Measurements from ENCODE around the gene OSBPL6. TPM values are rescaled to one million over a fixed set of nuclear protein-coding genes. Genes with fewer than 3 reads are reported as not detected.

Gene OSBPL6
- total and polyA plus RNA-seq, 4 donors = 1.3 to 3.3 (median 2.2) TPM

GRCh38 chr2:178199334-178199733 lies 5.0 kb downstream of the OSBPL6 start:
- H3K4me1 ChIP-seq (ENCODE audit: control insufficient read depth in 4 of 4, insufficient read depth in 4 of 4, low read length in 3 of 4) = peaks cover 0 to 10% (median 5%) of the 10 kb centered on the region in 4 donors
- no peak for TF ChIP-seq FOXA1 (IDR thresholded peaks at IDR 0.05)
- WGBS = 89% methylated on average over 1 of the region's 1 CpG
- H3K4me3 ChIP-seq (ENCODE audit: low read depth in 1 of 3, low read length in 3 of 3) = no peak overlapping the region
- H3K27ac ChIP-seq (ENCODE audit: low read depth in 1 of 2, low read length in 2 of 2) = no peak overlapping the region
- H3K36me3 ChIP-seq (ENCODE audit: control insufficient read depth in 4 of 4, insufficient read depth in 3 of 4, low read depth in 1 of 4, low read length in 3 of 4) = no peaks in the 10 kb centered on the region
- no peak for DNase-seq (ENCODE audit: low spot score)
- no peak overlapping the region for H3K9ac ChIP-seq (ENCODE audit: low read depth in 1 of 2, low read length in 2 of 2)
- H3K9me3 ChIP-seq (ENCODE audit: control insufficient read depth in 4 of 4, low read length in 3 of 4) = no peaks in the 10 kb centered on the region
- H3K27me3 ChIP-seq (ENCODE audit: control insufficient read depth in 4 of 4, insufficient read depth in 4 of 4, low read length in 3 of 4) = no peaks in the 10 kb centered on the region

GRCh38 chr2:178200331-178200730 lies 6.0 kb downstream of the OSBPL6 start:
- Histone ChIP-seq H3K36me3 (ENCODE audit: control insufficient read depth in 4 of 4, insufficient read depth in 3 of 4, low read depth in 1 of 4, low read length in 3 of 4) (no peaks in the 10 kb centered on the region), H3K27ac (ENCODE audit: low read depth in 1 of 2, low read length in 2 of 2) (no peak overlapping the region), H3K9me3 (ENCODE audit: control insufficient read depth in 4 of 4, low read length in 3 of 4) (no peaks in the 10 kb centered on the region), H3K27me3 (ENCODE audit: control insufficient read depth in 4 of 4, insufficient read depth in 4 of 4, low read length in 3 of 4) (no peaks in the 10 kb centered on the region), H3K9ac (ENCODE audit: low read depth in 1 of 2, low read length in 2 of 2) (no peak overlapping the region), H3K4me1 (ENCODE audit: control insufficient read depth in 4 of 4, insufficient read depth in 4 of 4, low read length in 3 of 4) (peaks cover 0 to 5% (median 4%) of the 10 kb centered on the region in 4 donors), H3K4me3 (ENCODE audit: low read depth in 1 of 3, low read length in 3 of 3) (no peak overlapping the region)
- TF ChIP-seq FOXA2 (IDR thresholded peaks at IDR 0.05) (no peak), HNF4A (conservative IDR thresholded peaks at IDR 0.05) (no peak), EGR1 (IDR thresholded peaks at IDR 0.05; ENCODE audit: low read depth in 2 of 2) (no peak), YY1 (IDR thresholded peaks at IDR 0.05) (no peak), NR2F2 (IDR thresholded peaks at IDR 0.05) (no peak)
- TF ChIP-seq, protein P1, sequence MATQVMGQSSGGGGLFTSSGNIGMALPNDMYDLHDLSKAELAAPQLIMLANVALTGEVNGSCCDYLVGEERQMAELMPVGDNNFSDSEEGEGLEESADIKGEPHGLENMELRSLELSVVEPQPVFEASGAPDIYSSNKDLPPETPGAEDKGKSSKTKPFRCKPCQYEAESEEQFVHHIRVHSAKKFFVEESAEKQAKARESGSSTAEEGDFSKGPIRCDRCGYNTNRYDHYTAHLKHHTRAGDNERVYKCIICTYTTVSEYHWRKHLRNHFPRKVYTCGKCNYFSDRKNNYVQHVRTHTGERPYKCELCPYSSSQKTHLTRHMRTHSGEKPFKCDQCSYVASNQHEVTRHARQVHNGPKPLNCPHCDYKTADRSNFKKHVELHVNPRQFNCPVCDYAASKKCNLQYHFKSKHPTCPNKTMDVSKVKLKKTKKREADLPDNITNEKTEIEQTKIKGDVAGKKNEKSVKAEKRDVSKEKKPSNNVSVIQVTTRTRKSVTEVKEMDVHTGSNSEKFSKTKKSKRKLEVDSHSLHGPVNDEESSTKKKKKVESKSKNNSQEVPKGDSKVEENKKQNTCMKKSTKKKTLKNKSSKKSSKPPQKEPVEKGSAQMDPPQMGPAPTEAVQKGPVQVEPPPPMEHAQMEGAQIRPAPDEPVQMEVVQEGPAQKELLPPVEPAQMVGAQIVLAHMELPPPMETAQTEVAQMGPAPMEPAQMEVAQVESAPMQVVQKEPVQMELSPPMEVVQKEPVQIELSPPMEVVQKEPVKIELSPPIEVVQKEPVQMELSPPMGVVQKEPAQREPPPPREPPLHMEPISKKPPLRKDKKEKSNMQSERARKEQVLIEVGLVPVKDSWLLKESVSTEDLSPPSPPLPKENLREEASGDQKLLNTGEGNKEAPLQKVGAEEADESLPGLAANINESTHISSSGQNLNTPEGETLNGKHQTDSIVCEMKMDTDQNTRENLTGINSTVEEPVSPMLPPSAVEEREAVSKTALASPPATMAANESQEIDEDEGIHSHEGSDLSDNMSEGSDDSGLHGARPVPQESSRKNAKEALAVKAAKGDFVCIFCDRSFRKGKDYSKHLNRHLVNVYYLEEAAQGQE (IDR thresholded peaks at IDR 0.05) = no peak
- DNase-seq (ENCODE audit: low spot score) = no peak
- 61% methylated on average over 1 of the region's 1 CpG for WGBS

- no peaks in the 10 kb centered on the region for H3K4me1 ChIP-seq (ENCODE audit: control insufficient read depth in 4 of 4, insufficient read depth in 4 of 4, low read length in 3 of 4)
- no peak overlapping the region for H3K9ac ChIP-seq (ENCODE audit: low read depth in 1 of 2, low read length in 2 of 2)
- H3K36me3 ChIP-seq (ENCODE audit: control insufficient read depth in 4 of 4, insufficient read depth in 3 of 4, low read depth in 1 of 4, low read length in 3 of 4) = no peaks in the 10 kb centered on the region
- no peak overlapping the region for H3K27ac ChIP-seq (ENCODE audit: low read depth in 1 of 2, low read length in 2 of 2)
- DNase-seq (ENCODE audit: low spot score) = no peak
- no peaks in the 10 kb centered on the region for H3K27me3 ChIP-seq (ENCODE audit: control insufficient read depth in 4 of 4, insufficient read depth in 4 of 4, low read length in 3 of 4)
- no peak overlapping the region for H3K4me3 ChIP-seq (ENCODE audit: low read depth in 1 of 3, low read length in 3 of 3)
- no peaks in the 10 kb centered on the region for H3K9me3 ChIP-seq (ENCODE audit: control insufficient read depth in 4 of 4, low read length in 3 of 4)
- TF ChIP-seq YY1 (IDR thresholded peaks at IDR 0.05) (no peak), RXRA (IDR thresholded peaks at IDR 0.05) (no peak), ATF3 (IDR thresholded peaks at IDR 0.05) (no peak), HNF4G (IDR thresholded peaks at IDR 0.05) (no peak), JUND (IDR thresholded peaks at IDR 0.05) (no peak), TAF1 (conservative IDR thresholded peaks at IDR 0.05) (no peak), HNF4A (conservative IDR thresholded peaks at IDR 0.05) (no peak), ZBTB33 (IDR thresholded peaks at IDR 0.05) (no peak), GABPA (IDR thresholded peaks at IDR 0.05 in 1 of 2, conservative IDR thresholded peaks at IDR 0.05 in 1 of 2) (no peak), SP1 (IDR thresholded peaks at IDR 0.05) (no peak), RAD21 (IDR thresholded peaks at IDR 0.05) (no peak), NR2F2 (IDR thresholded peaks at IDR 0.05) (no peak), FOXA2 (IDR thresholded peaks at IDR 0.05) (no peak), FOXA1 (IDR thresholded peaks at IDR 0.05) (no peak)
- TF ChIP-seq, protein P1 (IDR thresholded peaks at IDR 0.05) = no peak
- TF ChIP-seq, protein P2, sequence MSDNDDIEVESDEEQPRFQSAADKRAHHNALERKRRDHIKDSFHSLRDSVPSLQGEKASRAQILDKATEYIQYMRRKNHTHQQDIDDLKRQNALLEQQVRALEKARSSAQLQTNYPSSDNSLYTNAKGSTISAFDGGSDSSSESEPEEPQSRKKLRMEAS (IDR thresholded peaks at IDR 0.05) = no peak
- TF ChIP-seq, protein P3, sequence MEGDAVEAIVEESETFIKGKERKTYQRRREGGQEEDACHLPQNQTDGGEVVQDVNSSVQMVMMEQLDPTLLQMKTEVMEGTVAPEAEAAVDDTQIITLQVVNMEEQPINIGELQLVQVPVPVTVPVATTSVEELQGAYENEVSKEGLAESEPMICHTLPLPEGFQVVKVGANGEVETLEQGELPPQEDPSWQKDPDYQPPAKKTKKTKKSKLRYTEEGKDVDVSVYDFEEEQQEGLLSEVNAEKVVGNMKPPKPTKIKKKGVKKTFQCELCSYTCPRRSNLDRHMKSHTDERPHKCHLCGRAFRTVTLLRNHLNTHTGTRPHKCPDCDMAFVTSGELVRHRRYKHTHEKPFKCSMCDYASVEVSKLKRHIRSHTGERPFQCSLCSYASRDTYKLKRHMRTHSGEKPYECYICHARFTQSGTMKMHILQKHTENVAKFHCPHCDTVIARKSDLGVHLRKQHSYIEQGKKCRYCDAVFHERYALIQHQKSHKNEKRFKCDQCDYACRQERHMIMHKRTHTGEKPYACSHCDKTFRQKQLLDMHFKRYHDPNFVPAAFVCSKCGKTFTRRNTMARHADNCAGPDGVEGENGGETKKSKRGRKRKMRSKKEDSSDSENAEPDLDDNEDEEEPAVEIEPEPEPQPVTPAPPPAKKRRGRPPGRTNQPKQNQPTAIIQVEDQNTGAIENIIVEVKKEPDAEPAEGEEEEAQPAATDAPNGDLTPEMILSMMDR (IDR thresholded peaks at IDR 0.05; ENCODE audit: low read depth, low read length, missing input control) = no peak
Measured at GRCh38 chr2:178202927-178203326, 8.6 kb downstream of the OSBPL6 start.

All from liver (tissue), 9 donors.